Superior temporal gyrus (tissue), 1 donor: ENCODE results near the gene COL28A1.

Experiments used
- DNase-seq: peaks from one replicate; pipeline ENCODE4 v3.0.0-alpha.2; 2016; ENCODE audit errors: extremely low spot score

The COL28A1 gene

GRCh38 chr7:7331523-7331922 lies 204.2 kb downstream of the COL28A1 start:
- no peak for DNase-seq

GRCh38 chr7:7330997-7331396 lies 204.7 kb downstream of the COL28A1 start:
- no peak for DNase-seq

GRCh38 chr7:7329326-7329725 lies 206.3 kb downstream of the COL28A1 start:
- DNase-seq = no peak

- no peak for DNase-seq
These were observed 208.2 kb downstream of the COL28A1 start for GRCh38 chr7:7327423-7327822.

GRCh38 chr7:7324698-7325097 lies 211.0 kb downstream of the COL28A1 start:
- DNase-seq = no peak

GRCh38 chr7:7323921-7324320 lies 211.8 kb downstream of the COL28A1 start:
- DNase-seq = no peak

GRCh38 chr7:7323352-7323751 lies 212.3 kb downstream of the COL28A1 start:
- DNase-seq = no peak

GRCh38 chr7:7321681-7322080 lies 214.0 kb downstream of the COL28A1 start:
- no peak for DNase-seq

GRCh38 chr7:7318601-7319000 lies 217.1 kb downstream of the COL28A1 start:
- DNase-seq = no peak

GRCh38 chr7:7317850-7318249 lies 217.8 kb downstream of the COL28A1 start:
- DNase-seq = no peak

GRCh38 chr7:7315851-7316250 lies 219.8 kb downstream of the COL28A1 start:
- DNase-seq = no peak

GRCh38 chr7:7312323-7312722 lies 223.3 kb downstream of the COL28A1 start:
- no peak for DNase-seq

- DNase-seq = no peak
These were observed 224.7 kb downstream of the COL28A1 start for GRCh38 chr7:7311001-7311400.

GRCh38 chr7:7309203-7309602 lies 226.5 kb downstream of the COL28A1 start:
- no peak for DNase-seq
